Activated B cell treated with CpG ODN at 0.5 μM for 24 hours (primary cell): Measurements from ENCODE around the gene NPC2. TPM values are rescaled to one million over a fixed set of nuclear protein-coding genes. Genes with fewer than 3 reads are reported as not detected.

Source experiments
- ATAC-seq: fragments of 200-7000 bp; cut with Tn5 transposase; one replicate; pipeline ENCODE4 v1.10.0; 2021; ENCODE audit warnings: low read depth, mild to moderate bottlenecking, moderate library complexity
- CTCF ChIA-PET: fragments of 350-600 bp; sonication (Branson Sonifier 250); formaldehyde crosslinking; loops from one replicate; lab custom pipeline; 2021; ENCODE audit warnings: antibody characterized with exemption; lab: Charles Lee
- POLR2A ChIA-PET: fragments of 350-600 bp; sonication (Branson Sonifier 250); formaldehyde crosslinking; loops from one replicate; lab custom pipeline; 2021; ENCODE audit warnings: antibody characterized with exemption; lab: Charles Lee
- DNase-seq: peaks from one replicate; pipeline ENCODE4 v3.0.0; 2022
- H3K27ac Mint-ChIP-seq: one replicate; pipeline ENCODE4 v1.8.0; 2020; ENCODE audit warnings: mixed read lengths
- H3K27me3 Mint-ChIP-seq: one replicate; pipeline ENCODE4 v1.8.0; 2021; ENCODE audit warnings: mixed read lengths
- H3K36me3 Mint-ChIP-seq: one replicate; pipeline ENCODE4 v1.8.0; 2021; ENCODE audit warnings: low read depth, mixed read lengths
- H3K4me1 Mint-ChIP-seq: one replicate; pipeline ENCODE4 v1.8.0; 2021; ENCODE audit warnings: mixed read lengths
- H3K4me3 Mint-ChIP-seq: one replicate; pipeline ENCODE4 v1.8.0; 2020; ENCODE audit warnings: mild to moderate bottlenecking, mixed read lengths
- H3K9me3 Mint-ChIP-seq: one replicate; pipeline ENCODE4 v1.8.0; 2020; ENCODE audit warnings: mixed read lengths
- CTCF ChIP-seq: fragments of 200-600 bp; IDR thresholded peaks from one replicate; pipeline ENCODE4 v1.8.0; 2022; ENCODE audit warnings: antibody characterized with exemption, mild to moderate bottlenecking
- intact Hi-C: fragments of 100-400 bp; cut with micrococcal nuclease; formaldehyde crosslinking; loops from one replicate; pipeline ENCODE4 v1.15.1; 2024
- total RNA-seq: library from RNA; stranded (reverse); gene quantifications from 2 replicates; pipeline ENCODE4 v1.2.3, GENCODE V29; 2022

Gene NPC2
- 61.7 and 69.4 TPM in 2 replicates for total RNA-seq

GRCh38 chr14:74492776-74493342 lies at the start of gene NPC2:
Gene NPC2, minus strand, starts transcription at chr14:74493305. Its CDS starts 31 bp downstream, at chr14:74493274.
- peaks cover 35% of the 10 kb centered on the region for H3K4me1 Mint-ChIP-seq
- CTCF ChIA-PET, result interaction anchor here (0.7 to 1.1 kb wide), 4 partner anchors 116 to 190 kb away, joined by 3 to 4 read pairs (median 3); partner anchors contain the start of gene ABCD4
- intact Hi-C loops, result loop anchor here (1.0 to 10.0 kb wide), 11 partner anchors 92 to 1169 kb away; partner anchors contain the start of genes ALDH6A1, DLST, EIF2B2 and ERG28
- DNase-seq (no peak), ATAC-seq (no peak)
- H3K9me3 Mint-ChIP-seq, result no peaks in the 10 kb centered on the region
- no peak for TF ChIP-seq CTCF
- POLR2A ChIA-PET, result interaction anchor here (0.6 to 2.0 kb wide), 6 partner anchors 91 to 705 kb away, joined by 3 to 18 read pairs (median 4); partner anchors contain the start of gene ABCD4
- peaks cover 19% of the 10 kb centered on the region for H3K36me3 Mint-ChIP-seq
- no peak within 1 kb of the TSS for H3K4me3 Mint-ChIP-seq
- H3K27me3 Mint-ChIP-seq, result no peaks in the 10 kb centered on the region
- no peak within 1 kb of the TSS for H3K27ac Mint-ChIP-seq

- DNase-seq (no peak), ATAC-seq (no peak)
- no peaks in the 10 kb centered on the region for H3K36me3 Mint-ChIP-seq
- ChIA-PET CTCF (no interaction called here), POLR2A (no interaction called here)
- H3K4me3 Mint-ChIP-seq, result no peak overlapping the region
- peaks cover 6% of the 10 kb centered on the region for H3K27me3 Mint-ChIP-seq
- no peaks in the 10 kb centered on the region for H3K9me3 Mint-ChIP-seq
- no peaks in the 10 kb centered on the region for H3K4me1 Mint-ChIP-seq
- no peak overlapping the region for H3K27ac Mint-ChIP-seq
- intact Hi-C loops, result no loop called here
- no peak for TF ChIP-seq CTCF
These were observed 49.1 kb upstream of the NPC2 start for GRCh38 chr14:74542056-74542685.

GRCh38 chr14:74541225-74541624 lies 48.1 kb upstream of the NPC2 start:
- H3K27me3 Mint-ChIP-seq, result peaks cover 6% of the 10 kb centered on the region
- no peak for TF ChIP-seq CTCF
- H3K9me3 Mint-ChIP-seq, result no peaks in the 10 kb centered on the region
- ChIA-PET POLR2A (interaction anchor here (0.6 kb wide), 1 partner anchor 327 kb away, joined by 3 read pairs; no protein-coding TSS in a partner anchor), CTCF (no interaction called here)
- no peak overlapping the region for H3K27ac Mint-ChIP-seq
- intact Hi-C loops, result no loop called here
- ATAC-seq (no peak), DNase-seq (no peak)
- no peaks in the 10 kb centered on the region for H3K36me3 Mint-ChIP-seq
- H3K4me1 Mint-ChIP-seq, result no peaks in the 10 kb centered on the region
- no peak overlapping the region for H3K4me3 Mint-ChIP-seq

DNA sequence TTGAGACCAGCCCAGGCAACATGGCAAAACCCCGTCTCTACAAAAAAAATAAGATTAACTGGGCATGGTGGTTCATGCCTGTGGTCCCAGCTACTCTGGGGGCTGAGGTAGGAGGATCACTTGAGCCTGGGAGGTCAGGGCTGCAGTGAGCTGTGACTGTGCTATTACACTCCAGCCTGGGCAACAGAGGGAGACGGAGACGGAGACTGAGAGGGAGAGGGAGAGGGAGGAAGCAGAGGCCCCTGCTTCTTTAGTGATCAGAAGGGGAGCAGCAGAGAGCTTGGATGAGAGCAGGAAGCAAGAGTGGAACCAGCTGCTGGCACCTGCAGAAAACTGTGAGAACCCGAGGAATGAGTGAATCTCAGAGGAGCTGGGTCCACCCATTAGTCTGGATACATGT lies 46.4 kb upstream of the NPC2 start:
- H3K9me3 Mint-ChIP-seq, result no peaks in the 10 kb centered on the region
- peaks cover 6% of the 10 kb centered on the region for H3K27me3 Mint-ChIP-seq
- H3K36me3 Mint-ChIP-seq, result no peaks in the 10 kb centered on the region
- ATAC-seq (no peak), DNase-seq (no peak)
- POLR2A ChIA-PET, result interaction anchor here (0.6 kb wide), 2 partner anchors 206 to 806 kb away, joined by 3 to 6 read pairs; no protein-coding TSS in a partner anchor
- no peak overlapping the region for H3K27ac Mint-ChIP-seq
- no peaks in the 10 kb centered on the region for H3K4me1 Mint-ChIP-seq
- intact Hi-C loops, result no loop called here
- H3K4me3 Mint-ChIP-seq, result no peak overlapping the region
- CTCF ChIA-PET, result no interaction called here
- no peak for TF ChIP-seq CTCF
